ENCODE data around the gene RHD. TPM values are rescaled to one million over a fixed set of nuclear protein-coding genes. Genes with fewer than 3 reads are reported as not detected.
"Not testable (repeated sequence)": the region's sequence is repeated elsewhere in the genome, so short reads cannot be mapped to it uniquely, and the experiment has no call there.

Gene RHD
- total RNA-seq, 4 donors from 2014 or later: not detected

DNA sequence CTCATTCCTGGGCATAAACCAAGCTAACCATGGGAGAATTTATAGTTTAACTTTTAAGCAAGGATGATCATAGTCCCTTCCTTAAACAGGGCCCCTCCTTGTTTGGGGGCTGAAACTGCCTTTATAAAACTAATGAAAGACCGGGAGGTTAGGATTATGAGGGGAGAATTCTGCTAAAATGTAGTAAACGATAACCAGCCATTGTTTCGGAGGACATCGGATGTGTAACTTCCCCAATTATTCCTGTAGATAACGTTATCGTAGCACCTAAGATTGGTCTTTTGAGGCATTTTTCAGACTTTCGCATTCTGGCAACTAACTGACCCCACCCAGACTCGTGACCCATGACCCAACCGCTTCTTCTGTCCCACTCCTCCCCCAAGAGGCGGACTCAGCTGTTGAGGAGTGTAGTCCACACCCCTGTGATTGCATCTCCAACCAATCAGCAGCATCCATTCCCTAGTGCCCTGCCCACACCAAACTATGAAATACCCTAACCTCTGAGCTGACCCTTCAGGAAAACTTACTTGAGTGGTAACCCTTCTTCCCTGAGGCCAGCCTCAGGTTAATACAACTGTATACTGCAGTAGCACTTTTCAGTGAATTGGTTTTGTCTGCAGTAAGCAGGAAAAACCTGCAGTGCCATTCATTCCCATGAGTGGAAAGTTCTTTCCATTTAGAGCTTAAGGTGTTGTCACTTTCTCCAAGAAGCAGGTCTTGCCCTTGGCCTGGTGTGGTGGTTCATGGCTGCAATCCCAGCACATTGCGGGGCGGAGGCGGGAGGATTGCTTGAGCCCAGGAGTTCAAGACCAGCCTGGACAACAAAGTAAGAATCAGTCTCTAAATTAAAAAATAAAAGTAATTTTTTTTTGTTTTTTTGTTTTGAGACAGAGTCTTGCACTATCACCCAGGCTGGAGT, 39.2 kb upstream of the RHD start:
- peaks cover 6 to 42% (median 22%) of the 10 kb centered on the region in 4 donors for H3K4me1 ChIP-seq
- intact Hi-C loops (cut with DNase I; ENCODE audit: low total_unique reads) (no loop called here), in situ Hi-C loops (cut with MboI; ENCODE audit: low pct_ligation_motif_present in 1 of 4, low pct_unique_long_range_greater_than_20kb in 1 of 4, low sequenced_read_pairs in 3 of 4) (no loop called here)
- H3K4me3 ChIP-seq: peak overlapping the region; percentile 40 to 91 (median 89)
- H3K27ac ChIP-seq: peak overlapping the region; percentile 93 to 98 (median 96)
- peaks cover 0 to 22% (median 9%) of the 10 kb centered on the region in 4 donors for H3K36me3 ChIP-seq
- DNase-seq: peak; percentile 90
- no peaks in the 10 kb centered on the region for H3K27me3 ChIP-seq
- TF ChIP-seq POLR2AphosphoS5 (IDR thresholded peaks at IDR 0.05) (peak in 1 of 3 donors; percentile 10), POLR2A (IDR thresholded peaks at IDR 0.05) (no peak)
- TF ChIP-seq, protein P1, sequence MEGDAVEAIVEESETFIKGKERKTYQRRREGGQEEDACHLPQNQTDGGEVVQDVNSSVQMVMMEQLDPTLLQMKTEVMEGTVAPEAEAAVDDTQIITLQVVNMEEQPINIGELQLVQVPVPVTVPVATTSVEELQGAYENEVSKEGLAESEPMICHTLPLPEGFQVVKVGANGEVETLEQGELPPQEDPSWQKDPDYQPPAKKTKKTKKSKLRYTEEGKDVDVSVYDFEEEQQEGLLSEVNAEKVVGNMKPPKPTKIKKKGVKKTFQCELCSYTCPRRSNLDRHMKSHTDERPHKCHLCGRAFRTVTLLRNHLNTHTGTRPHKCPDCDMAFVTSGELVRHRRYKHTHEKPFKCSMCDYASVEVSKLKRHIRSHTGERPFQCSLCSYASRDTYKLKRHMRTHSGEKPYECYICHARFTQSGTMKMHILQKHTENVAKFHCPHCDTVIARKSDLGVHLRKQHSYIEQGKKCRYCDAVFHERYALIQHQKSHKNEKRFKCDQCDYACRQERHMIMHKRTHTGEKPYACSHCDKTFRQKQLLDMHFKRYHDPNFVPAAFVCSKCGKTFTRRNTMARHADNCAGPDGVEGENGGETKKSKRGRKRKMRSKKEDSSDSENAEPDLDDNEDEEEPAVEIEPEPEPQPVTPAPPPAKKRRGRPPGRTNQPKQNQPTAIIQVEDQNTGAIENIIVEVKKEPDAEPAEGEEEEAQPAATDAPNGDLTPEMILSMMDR (IDR thresholded peaks at IDR 0.05): no peak
- 23 to 35% methylated on average over 8 to 13 of the region's 13 CpGs for WGBS, 2 donors (ENCODE audit: low coverage in 1 of 2)
- H3K9me3 ChIP-seq: no peaks in the 10 kb centered on the region

DNA sequence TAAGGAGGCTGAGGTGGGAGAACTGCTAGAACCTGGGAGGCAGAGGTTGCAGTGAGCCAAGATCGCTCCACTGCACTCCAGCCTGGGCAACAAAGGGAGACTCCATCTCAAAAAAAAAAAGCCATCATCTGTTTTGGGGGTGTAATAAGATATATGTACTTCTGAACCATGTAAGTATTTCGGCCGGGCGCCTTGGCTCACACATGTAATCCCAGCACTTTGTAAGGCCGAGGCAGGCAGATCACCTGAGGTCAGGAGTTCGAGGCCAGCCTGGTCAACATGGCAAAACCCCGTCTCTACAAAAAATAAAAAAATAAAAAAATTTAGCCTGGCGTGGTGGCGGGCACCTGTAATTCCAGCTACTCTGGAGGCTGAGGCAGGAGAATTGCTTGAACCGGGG, 36.9 kb upstream of the RHD start:
- H3K36me3 ChIP-seq; H3K4me3 ChIP-seq; in situ Hi-C loops (cut with MboI; ENCODE audit: low pct_ligation_motif_present in 1 of 4, low pct_unique_long_range_greater_than_20kb in 1 of 4, low sequenced_read_pairs in 3 of 4); intact Hi-C loops (cut with DNase I; ENCODE audit: low total_unique reads); H3K27ac ChIP-seq; H3K27me3 ChIP-seq; H3K9me3 ChIP-seq; DNase-seq: not testable (repeated sequence)
- WGBS, 2 donors (ENCODE audit: low coverage in 1 of 2): 96 to 98% methylated on average over 9 to 10 of the region's 10 CpGs
- peaks cover 9 to 52% (median 32%) of the 10 kb centered on the region in 4 donors for H3K4me1 ChIP-seq

DNA sequence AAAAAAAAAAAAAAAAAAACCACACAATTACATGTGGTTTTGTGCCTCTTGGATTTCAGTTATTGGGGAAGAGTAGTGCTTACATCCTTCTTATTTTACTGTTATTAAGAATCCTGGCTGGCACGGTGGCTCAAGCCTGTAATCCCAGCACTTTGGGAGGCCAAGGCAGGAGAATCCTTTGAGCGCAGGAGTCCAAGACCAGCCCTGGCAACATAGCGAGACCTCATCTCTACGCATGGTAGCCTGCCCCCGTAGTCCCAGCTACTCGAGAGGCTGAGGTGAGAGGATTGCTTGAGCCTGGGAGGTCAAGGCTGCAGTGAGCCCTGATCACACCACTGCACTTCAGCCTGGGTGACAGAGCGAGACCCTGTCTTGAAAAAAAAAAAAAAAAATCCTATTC, 36.0 kb upstream of the RHD start:
- in situ Hi-C loops (cut with MboI; ENCODE audit: low pct_ligation_motif_present in 1 of 4, low pct_unique_long_range_greater_than_20kb in 1 of 4, low sequenced_read_pairs in 3 of 4); H3K4me3 ChIP-seq; DNase-seq; intact Hi-C loops (cut with DNase I; ENCODE audit: low total_unique reads); H3K36me3 ChIP-seq; H3K9me3 ChIP-seq; H3K27ac ChIP-seq; H3K27me3 ChIP-seq: not testable (repeated sequence)
- WGBS, 2 donors (ENCODE audit: low coverage in 1 of 2): 84% methylated on average over 7 of the region's 7 CpGs; no CpG with 5 or more reads in 1 of the 2 donors
- H3K4me1 ChIP-seq: peaks cover 13 to 53% (median 35%) of the 10 kb centered on the region in 4 donors

DNA sequence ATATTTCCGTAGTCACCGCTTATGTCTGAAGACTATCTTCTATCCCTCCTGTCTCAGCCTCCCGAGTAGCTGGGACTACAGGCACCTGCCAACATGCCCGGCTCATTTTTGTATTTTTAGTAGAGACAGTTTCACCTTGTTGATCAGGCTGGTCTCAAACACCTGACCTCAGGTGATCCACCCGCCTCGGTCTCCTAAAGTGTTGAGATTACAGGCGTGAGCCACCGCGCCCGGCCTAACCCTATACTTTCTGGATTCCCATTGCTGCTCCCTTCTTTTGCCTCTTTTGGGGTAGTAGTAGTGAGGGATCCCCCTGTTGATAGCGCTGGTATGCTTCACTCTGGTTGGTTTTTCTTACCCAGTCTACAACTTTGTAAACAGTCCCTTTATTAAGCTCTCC, 34.3 kb upstream of the RHD start:
- peaks cover 13 to 63% (median 26%) of the 10 kb centered on the region in 4 donors for H3K4me1 ChIP-seq
- DNase-seq: no peak
- intact Hi-C loops (cut with DNase I; ENCODE audit: low total_unique reads) (no loop called here), in situ Hi-C loops (cut with MboI; ENCODE audit: low pct_ligation_motif_present in 1 of 4, low pct_unique_long_range_greater_than_20kb in 1 of 4, low sequenced_read_pairs in 3 of 4) (no loop called here)
- H3K4me3 ChIP-seq: no peak overlapping the region
- 89 to 100% methylated on average over 1 to 11 of the region's 11 CpGs for WGBS, 2 donors (ENCODE audit: low coverage in 1 of 2)
- TF ChIP-seq POLR2AphosphoS5 (IDR thresholded peaks at IDR 0.05): no peak
- TF ChIP-seq, protein P1 (IDR thresholded peaks at IDR 0.05): no peak
- no peak for TF ChIP-seq EP300 (IDR thresholded peaks at IDR 0.05; ENCODE audit: low read depth)
- no peak for TF ChIP-seq POLR2A (IDR thresholded peaks at IDR 0.05)
- no peaks in the 10 kb centered on the region for H3K27me3 ChIP-seq
- H3K27ac ChIP-seq: peak overlapping the region in 1 of 4 donors; percentile 94
- H3K9me3 ChIP-seq: no peaks in the 10 kb centered on the region
- peaks cover 0 to 14% (median 6%) of the 10 kb centered on the region in 4 donors for H3K36me3 ChIP-seq

DNA sequence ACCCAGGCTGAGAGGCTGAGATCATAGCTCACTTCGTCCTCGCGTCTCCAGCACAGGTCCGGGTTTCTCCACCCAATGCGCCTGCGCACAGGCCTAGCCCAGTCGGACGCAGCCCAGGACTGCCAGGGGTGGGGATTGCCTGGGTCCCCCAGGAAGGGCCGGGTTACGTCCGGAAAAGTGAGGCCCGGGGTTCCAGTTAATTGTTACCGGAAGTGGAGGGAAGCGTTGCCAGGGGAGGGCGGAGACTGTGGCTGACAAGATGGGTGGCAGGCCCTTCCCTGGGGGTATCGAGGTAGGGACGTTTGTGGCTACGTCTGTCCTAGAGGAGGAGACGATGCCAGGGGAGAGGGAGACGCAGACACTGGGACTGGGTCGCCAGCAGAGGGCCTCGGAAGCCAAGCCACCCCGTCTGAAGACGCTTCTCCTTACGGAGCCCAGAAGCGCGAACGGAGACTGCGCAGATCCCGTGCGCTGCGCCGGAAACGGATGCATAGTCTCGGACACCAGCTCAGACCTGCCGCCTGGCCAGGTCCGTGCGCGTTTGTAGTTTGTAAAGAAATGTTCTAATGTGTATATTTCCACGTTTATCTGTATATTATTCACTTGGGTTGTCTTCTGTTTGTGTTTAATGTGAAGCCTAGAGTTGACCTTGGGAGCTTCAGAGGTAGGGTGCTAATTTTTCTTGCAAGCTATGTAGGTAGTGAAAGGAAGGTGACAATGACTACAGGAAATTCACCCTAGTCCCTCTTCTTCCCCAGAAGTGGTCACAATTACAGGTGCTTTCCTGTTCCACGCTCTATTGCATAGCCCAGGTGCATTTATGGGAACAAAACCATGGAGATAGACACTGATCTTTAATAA, 32.4 kb upstream of the RHD start:
- TF ChIP-seq POLR2A (IDR thresholded peaks at IDR 0.05) (peak; percentile 65), EP300 (IDR thresholded peaks at IDR 0.05; ENCODE audit: low read depth) (no peak), POLR2AphosphoS5 (IDR thresholded peaks at IDR 0.05) (peak in 2 of 3 donors; percentile 58 to 61)
- TF ChIP-seq, protein P1 (IDR thresholded peaks at IDR 0.05): peak; percentile 42 to 77 (median 50)
- peaks cover 0 to 32% (median 16%) of the 10 kb centered on the region in 4 donors for H3K36me3 ChIP-seq
- in situ Hi-C loops (cut with MboI; ENCODE audit: low pct_ligation_motif_present in 1 of 4, low pct_unique_long_range_greater_than_20kb in 1 of 4, low sequenced_read_pairs in 3 of 4) (no loop called here), intact Hi-C loops (cut with DNase I; ENCODE audit: low total_unique reads) (no loop called here)
- H3K27ac ChIP-seq: peak overlapping the region; percentile 91 to 95 (median 92)
- peaks cover 18 to 67% (median 28%) of the 10 kb centered on the region in 4 donors for H3K4me1 ChIP-seq
- H3K9me3 ChIP-seq: no peaks in the 10 kb centered on the region
- H3K4me3 ChIP-seq: peak overlapping the region; percentile 25 to 53 (median 36)
- H3K27me3 ChIP-seq: no peaks in the 10 kb centered on the region
- peak; percentile 94 for DNase-seq
- WGBS, 2 donors (ENCODE audit: low coverage in 1 of 2): 0 to 1% methylated on average over 2 to 41 of the region's 41 CpGs
